ENCODE results near the gene RBM17.

DNA sequence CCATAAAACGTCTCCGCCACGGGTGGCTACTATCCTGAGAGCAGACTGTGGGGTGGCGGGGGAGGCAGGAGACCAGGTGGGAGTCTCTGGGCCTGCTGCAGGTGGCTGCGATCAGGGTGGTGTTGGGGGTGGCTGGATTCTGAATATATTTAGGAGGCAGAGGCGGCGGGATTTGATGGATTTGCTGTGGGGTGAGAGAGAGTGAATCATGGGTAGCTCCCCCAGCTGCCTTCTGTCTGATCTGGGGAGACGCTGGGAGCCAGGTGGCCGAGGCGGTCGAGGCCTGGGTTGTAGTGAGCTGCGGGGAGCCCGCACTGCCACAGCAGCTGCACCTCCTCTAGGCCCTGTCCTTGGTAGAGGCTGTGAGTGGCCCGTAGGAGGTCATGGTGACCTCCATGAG, 65.7 kb downstream of the RBM17 start:
- TF ChIP-seq POLR2AphosphoS5 (IDR thresholded peaks at IDR 0.05; ENCODE audit: low read depth, low read length) (no peak), POLR2A (IDR thresholded peaks at IDR 0.05; ENCODE audit: low read depth, low read length) (no peak)

Measured in GM12892 (cell line).